Body of pancreas (tissue), 4 donors: ENCODE data around the gene PCDH9. TPM values are rescaled to one million over a fixed set of nuclear protein-coding genes. Genes with fewer than 3 reads are reported as not detected.

Experiments
- ATAC-seq: fragments of 150-250 bp; one replicate; pipeline ENCODE4 v1.9.1; 2016
- DNase-seq, 4 donors: peaks; one replicate each; pipeline ENCODE4 v3.0.0-alpha.2; 2019
- H3K27ac ChIP-seq, 4 donors: fragments of 200-600 bp; sonication (generic); 1 replicate in 3 of 4; 2 replicates in 1 of 4; pipeline versions ENCODE4 v1.5.1 to v1.6.1; 2016 to 2019; ENCODE audit warnings: mild to moderate bottlenecking in 1 of 4, mixed read lengths in 1 of 4, moderate library complexity in 1 of 4
- H3K27me3 ChIP-seq, 2 donors: fragments of 200-600 bp; sonication (generic); one replicate each; pipeline ENCODE4 v1.6.0; 2016; ENCODE audit warnings: mild to moderate bottlenecking in 1 of 2
- H3K36me3 ChIP-seq, 2 donors: fragments of 200-600 bp; sonication (generic); replicated peaks in 1 of 2; 2 replicates each; pipeline ENCODE4 v1.5.1; 2016; ENCODE audit warnings: low read depth in 2 of 2; ENCODE audit not compliant: insufficient read depth in 1 of 2
- H3K4me1 ChIP-seq: fragments of 200-600 bp; sonication (generic); one replicate; pipeline ENCODE4 v1.6.0; 2016
- H3K4me3 ChIP-seq, 2 donors: fragments of 200-600 bp; sonication (generic); 1 replicate in 1 of 2; 2 replicates in 1 of 2; pipeline ENCODE4 v1.5.1; 2016 to 2019
- H3K9me3 ChIP-seq, 3 donors: fragments of 200-600 bp; sonication (generic); 1 replicate in 2 of 3; 2 replicates in 1 of 3; pipeline ENCODE4 v1.5.1; 2016
- CTCF ChIP-seq, 7 experiments: fragments of 450-650 bp in 4 of 7; fragments of 200-600 bp in 3 of 7; sonication (generic) in 3 of 7; IDR thresholded peaks; one replicate each; pipeline ENCODE4 v1.5.1; 2016 to 2019; ENCODE audit warnings: antibody characterized with exemption in 7 of 7
- POLR2A ChIP-seq, 3 donors: fragments of 450-650 bp; IDR thresholded peaks; one replicate each; pipeline ENCODE4 v1.6.1; 2016; ENCODE audit warnings: antibody characterized with exemption in 3 of 3, mild to moderate bottlenecking in 2 of 3
- WGBS, 2 donors: methylation state at CpG; one replicate each; pipeline ENCODE4 v1.1.5; 2017; 5-methylcytosine and 5-hydroxymethylcytosine counted together
- intact Hi-C: fragments of 100-400 bp; cut with DNase I; formaldehyde crosslinking; loops from one replicate; pipeline ENCODE4 v1.15.1; 2023
- total RNA-seq, 2 donors: library from RNA; depleted of rRNA; stranded (reverse); fragments of >200 nt; gene quantifications; one replicate each; pipeline ENCODE4 v1.1.0, GENCODE V29; 2016

PCDH9 gene
- total RNA-seq, 2 donors from 2014 or later, result 3.6 to 3.9 TPM

DNA sequence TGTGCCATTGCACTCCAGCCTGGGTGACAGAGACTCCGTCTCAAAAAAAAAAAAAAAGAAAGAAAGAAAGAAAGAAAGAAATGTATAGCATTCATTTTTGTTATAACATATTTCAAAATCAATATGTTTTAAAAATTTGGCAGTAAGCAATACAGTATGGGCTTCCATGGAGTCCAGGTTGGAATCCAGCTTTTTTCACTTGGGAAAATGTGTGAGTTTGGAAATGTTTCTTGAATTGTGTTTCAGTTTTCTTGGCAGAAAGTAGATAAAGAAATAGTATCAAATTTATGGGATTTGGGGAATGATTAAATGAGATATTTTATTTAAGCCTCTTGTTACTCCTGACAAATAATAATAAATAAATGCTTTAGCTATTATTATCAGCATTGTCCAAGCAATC, 225.6 kb downstream of the PCDH9 start:
- no peak for TF ChIP-seq CTCF (IDR thresholded peaks at IDR 0.05)
- no peak for TF ChIP-seq POLR2A (IDR thresholded peaks at IDR 0.05)
- DNase-seq (no peak), ATAC-seq (no peak)
- Histone ChIP-seq H3K4me3 (no peak overlapping the region), H3K27me3 (no peaks in the 10 kb centered on the region), H3K4me1 (no peaks in the 10 kb centered on the region), H3K9me3 (no peaks in the 10 kb centered on the region), H3K27ac (no peak overlapping the region), H3K36me3 (no peaks in the 10 kb centered on the region)
- WGBS, 2 donors, result 90 to 100% methylated on average over 1 of the region's 1 CpG
- intact Hi-C loops, result no loop called here

- TF ChIP-seq POLR2A (IDR thresholded peaks at IDR 0.05) (no peak), CTCF (IDR thresholded peaks at IDR 0.05) (no peak)
- no peaks in the 10 kb centered on the region for H3K36me3 ChIP-seq
- no peak overlapping the region for H3K27ac ChIP-seq
- H3K9me3 ChIP-seq, result no peaks in the 10 kb centered on the region
- H3K4me3 ChIP-seq, result no peak overlapping the region
- intact Hi-C loops, result no loop called here
- DNase-seq (no peak), ATAC-seq (no peak)
- no peaks in the 10 kb centered on the region for H3K27me3 ChIP-seq
- 64 to 68% methylated on average over 7 of the region's 7 CpGs for WGBS, 2 donors
- H3K4me1 ChIP-seq, result no peaks in the 10 kb centered on the region
Measured at GRCh38 chr13:67003743-67004142, 226.4 kb downstream of the PCDH9 start.

- TF ChIP-seq POLR2A (IDR thresholded peaks at IDR 0.05), result no peak
- TF ChIP-seq CTCF (IDR thresholded peaks at IDR 0.05), result no peak
- ATAC-seq, result no peak
- Histone ChIP-seq H3K4me1 (no peaks in the 10 kb centered on the region), H3K27ac (no peak overlapping the region), H3K27me3 (no peaks in the 10 kb centered on the region), H3K36me3 (no peaks in the 10 kb centered on the region), H3K4me3 (no peak overlapping the region), H3K9me3 (no peaks in the 10 kb centered on the region)
- intact Hi-C loops, result no loop called here
- no peak for DNase-seq
- 78 to 83% methylated on average over 5 of the region's 5 CpGs for WGBS, 2 donors
Measured at GRCh38 chr13:67001363-67001762, 228.8 kb downstream of the PCDH9 start.

- Histone ChIP-seq H3K4me3 (no peak overlapping the region), H3K4me1 (peaks cover 14% of the 10 kb centered on the region), H3K27ac (no peak overlapping the region), H3K27me3 (no peaks in the 10 kb centered on the region), H3K9me3 (no peaks in the 10 kb centered on the region), H3K36me3 (no peaks in the 10 kb centered on the region)
- 94 to 100% methylated on average over 1 of the region's 1 CpG for WGBS, 2 donors
- ATAC-seq (no peak), DNase-seq (no peak)
- TF ChIP-seq POLR2A (IDR thresholded peaks at IDR 0.05) (no peak), CTCF (IDR thresholded peaks at IDR 0.05) (no peak)
- intact Hi-C loops, result no loop called here
Measured at GRCh38 chr13:66996503-66996902, 233.6 kb downstream of the PCDH9 start.

DNA sequence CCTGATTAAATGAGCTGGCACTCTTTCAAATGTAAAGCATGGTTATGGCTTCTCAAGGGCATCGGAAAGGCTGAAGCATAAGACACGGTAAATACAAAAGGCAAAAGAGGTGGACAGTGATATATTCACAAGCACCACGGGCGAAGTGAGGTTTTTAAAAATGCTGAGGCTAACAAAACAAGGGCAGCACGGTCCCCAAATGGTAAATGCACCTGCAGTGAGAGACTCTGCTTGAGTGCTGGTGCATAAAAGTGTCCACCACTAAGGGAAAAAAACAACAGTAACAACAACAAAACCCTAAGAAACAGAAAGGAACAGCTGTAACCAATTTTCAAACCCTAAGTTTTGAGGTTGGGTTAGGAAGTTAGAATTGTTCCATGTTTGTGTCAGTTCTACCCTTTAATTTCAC, 234.9 kb downstream of the PCDH9 start:
- Histone ChIP-seq H3K4me1 (peaks cover 14% of the 10 kb centered on the region), H3K27me3 (no peaks in the 10 kb centered on the region), H3K27ac (no peak overlapping the region), H3K36me3 (no peaks in the 10 kb centered on the region), H3K4me3 (no peak overlapping the region), H3K9me3 (no peaks in the 10 kb centered on the region)
- TF ChIP-seq CTCF (IDR thresholded peaks at IDR 0.05) (no peak), POLR2A (IDR thresholded peaks at IDR 0.05) (no peak)
- intact Hi-C loops, result no loop called here
- 17 to 25% methylated on average over 5 of the region's 5 CpGs for WGBS, 2 donors
- no peak for DNase-seq
- no peak for ATAC-seq
